ENCODE results near the gene SUMF2. TPM values are rescaled to one million over a fixed set of nuclear protein-coding genes. Genes with fewer than 3 reads are reported as not detected.
A peak's percentile ranks its signal among the peaks of the same experiment; 100 is the strongest.
"Not testable (repeated sequence)": the region's sequence is repeated elsewhere in the genome, so short reads cannot be mapped to it uniquely, and the experiment has no call there.

The SUMF2 gene
- total RNA-seq, 1 experiment from 2014 or later: 99.6 TPM

DNA sequence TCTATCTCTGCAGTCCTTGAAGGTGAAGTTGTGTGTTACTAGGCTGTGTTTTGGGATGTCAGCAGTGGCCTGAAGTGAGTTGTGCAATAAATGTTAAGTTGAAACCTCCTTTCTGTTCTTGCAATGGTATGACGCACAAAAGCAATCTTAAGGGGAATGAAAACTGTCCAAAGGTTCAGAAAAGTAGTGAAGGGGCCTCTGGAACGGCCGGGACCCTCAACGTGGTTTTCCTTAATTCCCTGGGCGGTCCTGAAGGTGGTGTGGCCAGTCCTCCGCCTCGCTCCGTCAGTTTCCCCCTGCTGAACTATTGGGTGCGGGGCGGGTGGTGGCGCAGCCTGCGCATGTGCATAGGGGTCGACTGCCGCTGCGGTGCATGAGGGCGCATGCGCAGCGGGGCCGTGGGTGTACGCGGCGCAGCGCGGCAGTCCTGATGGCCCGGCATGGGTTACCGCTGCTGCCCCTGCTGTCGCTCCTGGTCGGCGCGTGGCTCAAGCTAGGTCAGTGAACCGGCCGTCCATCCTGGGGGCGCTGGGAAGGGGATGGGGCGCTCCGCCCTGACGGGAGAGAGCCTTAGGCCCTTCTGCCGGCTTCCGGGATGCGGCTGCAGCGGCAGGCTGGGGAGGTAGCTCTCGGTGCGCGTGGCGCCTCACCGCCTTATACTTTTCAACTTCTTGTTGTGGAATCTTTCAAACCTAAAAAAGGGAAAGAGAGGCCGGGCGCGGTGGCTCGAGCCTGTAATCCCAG is at the start of gene SUMF2 (continued):
- TF ChIP-seq, protein P1, sequence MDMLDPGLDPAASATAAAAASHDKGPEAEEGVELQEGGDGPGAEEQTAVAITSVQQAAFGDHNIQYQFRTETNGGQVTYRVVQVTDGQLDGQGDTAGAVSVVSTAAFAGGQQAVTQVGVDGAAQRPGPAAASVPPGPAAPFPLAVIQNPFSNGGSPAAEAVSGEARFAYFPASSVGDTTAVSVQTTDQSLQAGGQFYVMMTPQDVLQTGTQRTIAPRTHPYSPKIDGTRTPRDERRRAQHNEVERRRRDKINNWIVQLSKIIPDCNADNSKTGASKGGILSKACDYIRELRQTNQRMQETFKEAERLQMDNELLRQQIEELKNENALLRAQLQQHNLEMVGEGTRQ (CRISPR knock-in tag; IDR thresholded peaks at IDR 0.05): no peak
- no peak for TF ChIP-seq HMGA2 (CRISPR knock-in tag; IDR thresholded peaks at IDR 0.05)
- peak; percentile 99 for TF ChIP-seq ZNF416 (CRISPR knock-in tag; IDR thresholded peaks at IDR 0.05)
- peak; percentile 94 for TF ChIP-seq FOXK1 (CRISPR knock-in tag; IDR thresholded peaks at IDR 0.05)
- TF ChIP-seq, protein P2, sequence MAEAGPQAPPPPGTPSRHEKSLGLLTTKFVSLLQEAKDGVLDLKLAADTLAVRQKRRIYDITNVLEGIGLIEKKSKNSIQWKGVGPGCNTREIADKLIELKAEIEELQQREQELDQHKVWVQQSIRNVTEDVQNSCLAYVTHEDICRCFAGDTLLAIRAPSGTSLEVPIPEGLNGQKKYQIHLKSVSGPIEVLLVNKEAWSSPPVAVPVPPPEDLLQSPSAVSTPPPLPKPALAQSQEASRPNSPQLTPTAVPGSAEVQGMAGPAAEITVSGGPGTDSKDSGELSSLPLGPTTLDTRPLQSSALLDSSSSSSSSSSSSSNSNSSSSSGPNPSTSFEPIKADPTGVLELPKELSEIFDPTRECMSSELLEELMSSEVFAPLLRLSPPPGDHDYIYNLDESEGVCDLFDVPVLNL (CRISPR knock-in tag; IDR thresholded peaks at IDR 0.05; ENCODE audit: borderline replicate concordance, low read depth): peak; percentile 81; the same call in 1 of the 2 replicates
- TF ChIP-seq RELA (CRISPR knock-in tag; IDR thresholded peaks at IDR 0.05; ENCODE audit: borderline replicate concordance): no peak
- TF ChIP-seq, protein P3, sequence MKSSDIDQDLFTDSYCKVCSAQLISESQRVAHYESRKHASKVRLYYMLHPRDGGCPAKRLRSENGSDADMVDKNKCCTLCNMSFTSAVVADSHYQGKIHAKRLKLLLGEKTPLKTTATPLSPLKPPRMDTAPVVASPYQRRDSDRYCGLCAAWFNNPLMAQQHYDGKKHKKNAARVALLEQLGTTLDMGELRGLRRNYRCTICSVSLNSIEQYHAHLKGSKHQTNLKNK (CRISPR knock-in tag; IDR thresholded peaks at IDR 0.05): peak; percentile 90
- peak; percentile 86; the same call in 1 of the 2 replicates for TF ChIP-seq IRF2 (CRISPR knock-in tag; IDR thresholded peaks at IDR 0.05; ENCODE audit: borderline replicate concordance, low read depth)
- peak; percentile 82; the same call in 1 of the 2 replicates for TF ChIP-seq TCF7 (CRISPR knock-in tag; IDR thresholded peaks at IDR 0.05; ENCODE audit: low read depth)
- TF ChIP-seq FOXP1 (CRISPR knock-in tag; IDR thresholded peaks at IDR 0.05; ENCODE audit: borderline replicate concordance): peak; percentile 98
- TF ChIP-seq ATF1 (CRISPR knock-in tag; IDR thresholded peaks at IDR 0.05): peak; percentile 90
- no peak for TF ChIP-seq FOXJ3 (CRISPR knock-in tag; IDR thresholded peaks at IDR 0.05; ENCODE audit: borderline replicate concordance)
- TF ChIP-seq, protein P4, sequence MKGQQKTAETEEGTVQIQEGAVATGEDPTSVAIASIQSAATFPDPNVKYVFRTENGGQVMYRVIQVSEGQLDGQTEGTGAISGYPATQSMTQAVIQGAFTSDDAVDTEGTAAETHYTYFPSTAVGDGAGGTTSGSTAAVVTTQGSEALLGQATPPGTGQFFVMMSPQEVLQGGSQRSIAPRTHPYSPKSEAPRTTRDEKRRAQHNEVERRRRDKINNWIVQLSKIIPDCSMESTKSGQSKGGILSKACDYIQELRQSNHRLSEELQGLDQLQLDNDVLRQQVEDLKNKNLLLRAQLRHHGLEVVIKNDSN (CRISPR knock-in tag; IDR thresholded peaks at IDR 0.05): peak; percentile 60; the same call in 1 of the 2 replicates
- TF ChIP-seq ZNF232 (CRISPR knock-in tag; IDR thresholded peaks at IDR 0.05): peak; percentile 90
- no peak for TF ChIP-seq GRHL2 (CRISPR knock-in tag; IDR thresholded peaks at IDR 0.05; ENCODE audit: insufficient replicate concordance, severe bottlenecking)
- TF ChIP-seq EMX1 (CRISPR knock-in tag; IDR thresholded peaks at IDR 0.05): peak; percentile 97
- TF ChIP-seq, protein P5, sequence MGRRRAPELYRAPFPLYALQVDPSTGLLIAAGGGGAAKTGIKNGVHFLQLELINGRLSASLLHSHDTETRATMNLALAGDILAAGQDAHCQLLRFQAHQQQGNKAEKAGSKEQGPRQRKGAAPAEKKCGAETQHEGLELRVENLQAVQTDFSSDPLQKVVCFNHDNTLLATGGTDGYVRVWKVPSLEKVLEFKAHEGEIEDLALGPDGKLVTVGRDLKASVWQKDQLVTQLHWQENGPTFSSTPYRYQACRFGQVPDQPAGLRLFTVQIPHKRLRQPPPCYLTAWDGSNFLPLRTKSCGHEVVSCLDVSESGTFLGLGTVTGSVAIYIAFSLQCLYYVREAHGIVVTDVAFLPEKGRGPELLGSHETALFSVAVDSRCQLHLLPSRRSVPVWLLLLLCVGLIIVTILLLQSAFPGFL (CRISPR knock-in tag; IDR thresholded peaks at IDR 0.05; ENCODE audit: borderline replicate concordance): no peak

DNA sequence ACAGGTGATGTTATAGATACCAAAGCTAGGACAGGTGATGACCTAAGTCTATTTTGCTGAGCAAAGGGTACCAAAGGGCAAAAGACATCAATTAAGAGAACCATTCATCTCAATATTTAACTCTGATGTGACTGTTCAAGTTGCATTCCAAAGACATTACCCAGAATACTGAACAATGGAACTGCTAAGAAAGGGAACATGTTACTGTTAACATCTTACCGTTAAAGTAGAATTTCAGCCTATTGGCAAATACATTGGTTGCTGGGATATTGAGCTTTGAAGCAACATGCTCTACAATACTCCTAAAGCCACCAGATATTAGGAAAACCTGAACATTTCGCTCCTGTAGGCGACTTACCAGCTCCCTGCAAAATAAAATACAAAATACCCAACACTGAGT is 47.1 kb upstream of the SUMF2 start:
- H3K4me3 Mint-ChIP-seq; ATAC-seq; H3K4me1 Mint-ChIP-seq; H3K9me3 Mint-ChIP-seq; H3K27me3 Mint-ChIP-seq (ENCODE audit: low read depth); POLR2A ChIA-PET; DNase-seq (ENCODE audit: low spot score); CTCF ChIA-PET; H3K27ac Mint-ChIP-seq: not testable (repeated sequence)
- H3K36me3 Mint-ChIP-seq: peaks cover 43% of the 10 kb centered on the region

DNA sequence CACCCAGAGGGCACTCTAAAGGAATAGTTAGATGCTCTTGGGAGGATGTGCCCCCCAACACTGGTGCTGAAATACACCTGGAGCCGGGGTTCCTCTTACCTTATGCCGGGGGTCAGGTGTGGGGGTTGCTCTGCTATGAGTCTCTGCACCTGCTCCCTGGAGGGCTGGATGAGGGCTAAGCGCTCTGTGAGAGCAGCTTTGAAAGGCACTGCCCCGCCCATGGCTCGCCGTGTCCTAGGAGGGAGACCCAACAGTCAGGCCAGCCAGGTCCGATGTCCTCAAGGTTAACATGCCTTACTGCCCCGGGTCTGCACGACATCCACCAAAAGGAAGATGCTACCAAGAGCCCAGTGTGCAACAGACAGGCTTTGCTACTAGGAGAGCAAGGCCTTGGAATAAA is 44.6 kb upstream of the SUMF2 start:
- ATAC-seq (no peak), DNase-seq (ENCODE audit: low spot score) (no peak)
- Mint-ChIP-seq H3K4me3 (no peak overlapping the region), H3K4me1 (no peaks in the 10 kb centered on the region), H3K27me3 (ENCODE audit: low read depth) (no peaks in the 10 kb centered on the region), H3K27ac (no peak overlapping the region), H3K9me3 (no peaks in the 10 kb centered on the region), H3K36me3 (peaks cover 33% of the 10 kb centered on the region)
- POLR2A ChIA-PET: no interaction called here
- CTCF ChIA-PET: interaction anchor here (1.3 kb wide), 1 partner anchor 46 kb away, joined by 3 read pairs; no protein-coding TSS in a partner anchor
- TF ChIP-seq ZNF396 (CRISPR knock-in tag; IDR thresholded peaks at IDR 0.05; ENCODE audit: borderline replicate concordance): no peak
- TF ChIP-seq, protein P6, sequence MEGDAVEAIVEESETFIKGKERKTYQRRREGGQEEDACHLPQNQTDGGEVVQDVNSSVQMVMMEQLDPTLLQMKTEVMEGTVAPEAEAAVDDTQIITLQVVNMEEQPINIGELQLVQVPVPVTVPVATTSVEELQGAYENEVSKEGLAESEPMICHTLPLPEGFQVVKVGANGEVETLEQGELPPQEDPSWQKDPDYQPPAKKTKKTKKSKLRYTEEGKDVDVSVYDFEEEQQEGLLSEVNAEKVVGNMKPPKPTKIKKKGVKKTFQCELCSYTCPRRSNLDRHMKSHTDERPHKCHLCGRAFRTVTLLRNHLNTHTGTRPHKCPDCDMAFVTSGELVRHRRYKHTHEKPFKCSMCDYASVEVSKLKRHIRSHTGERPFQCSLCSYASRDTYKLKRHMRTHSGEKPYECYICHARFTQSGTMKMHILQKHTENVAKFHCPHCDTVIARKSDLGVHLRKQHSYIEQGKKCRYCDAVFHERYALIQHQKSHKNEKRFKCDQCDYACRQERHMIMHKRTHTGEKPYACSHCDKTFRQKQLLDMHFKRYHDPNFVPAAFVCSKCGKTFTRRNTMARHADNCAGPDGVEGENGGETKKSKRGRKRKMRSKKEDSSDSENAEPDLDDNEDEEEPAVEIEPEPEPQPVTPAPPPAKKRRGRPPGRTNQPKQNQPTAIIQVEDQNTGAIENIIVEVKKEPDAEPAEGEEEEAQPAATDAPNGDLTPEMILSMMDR (IDR thresholded peaks at IDR 0.05): no peak
- no peak for TF ChIP-seq ZNF671 (CRISPR knock-in tag; IDR thresholded peaks at IDR 0.05)
- TF ChIP-seq ZNF416 (CRISPR knock-in tag; IDR thresholded peaks at IDR 0.05): no peak
- TF ChIP-seq, protein P7, sequence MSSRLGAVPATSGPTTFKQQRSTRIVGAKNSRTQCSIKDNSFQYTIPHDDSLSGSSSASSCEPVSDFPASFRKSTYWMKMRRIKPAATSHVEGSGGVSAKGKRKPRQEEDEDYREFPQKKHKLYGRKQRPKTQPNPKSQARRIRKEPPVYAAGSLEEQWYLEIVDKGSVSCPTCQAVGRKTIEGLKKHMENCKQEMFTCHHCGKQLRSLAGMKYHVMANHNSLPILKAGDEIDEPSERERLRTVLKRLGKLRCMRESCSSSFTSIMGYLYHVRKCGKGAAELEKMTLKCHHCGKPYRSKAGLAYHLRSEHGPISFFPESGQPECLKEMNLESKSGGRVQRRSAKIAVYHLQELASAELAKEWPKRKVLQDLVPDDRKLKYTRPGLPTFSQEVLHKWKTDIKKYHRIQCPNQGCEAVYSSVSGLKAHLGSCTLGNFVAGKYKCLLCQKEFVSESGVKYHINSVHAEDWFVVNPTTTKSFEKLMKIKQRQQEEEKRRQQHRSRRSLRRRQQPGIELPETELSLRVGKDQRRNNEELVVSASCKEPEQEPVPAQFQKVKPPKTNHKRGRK (CRISPR knock-in tag; IDR thresholded peaks at IDR 0.05; ENCODE audit: borderline replicate concordance): no peak
- no peak for TF ChIP-seq TCF7 (CRISPR knock-in tag; IDR thresholded peaks at IDR 0.05; ENCODE audit: low read depth)
- TF ChIP-seq ZNF317 (CRISPR knock-in tag; IDR thresholded peaks at IDR 0.05; ENCODE audit: borderline replicate concordance, low read depth): no peak
- no peak for TF ChIP-seq ZNF263 (CRISPR knock-in tag; IDR thresholded peaks at IDR 0.05; ENCODE audit: low read depth)
- TF ChIP-seq ZNF121 (CRISPR knock-in tag; IDR thresholded peaks at IDR 0.05): no peak
